HG03175 (cell line): Measurements from ENCODE around the gene PSTPIP1.
"Not testable (repeated sequence)": the region's sequence is repeated elsewhere in the genome, so short reads cannot be mapped to it uniquely, and the experiment has no call there.

ENCODE experiments used
- ATAC-seq: cut with Tn5 transposase; IDR thresholded peaks from one replicate; pipeline ENCODE4 v1.9.1; 2021; ENCODE audit warnings: mild to moderate bottlenecking, moderate library complexity; ENCODE audit not compliant: unreplicated experiment

PSTPIP1 gene

DNA sequence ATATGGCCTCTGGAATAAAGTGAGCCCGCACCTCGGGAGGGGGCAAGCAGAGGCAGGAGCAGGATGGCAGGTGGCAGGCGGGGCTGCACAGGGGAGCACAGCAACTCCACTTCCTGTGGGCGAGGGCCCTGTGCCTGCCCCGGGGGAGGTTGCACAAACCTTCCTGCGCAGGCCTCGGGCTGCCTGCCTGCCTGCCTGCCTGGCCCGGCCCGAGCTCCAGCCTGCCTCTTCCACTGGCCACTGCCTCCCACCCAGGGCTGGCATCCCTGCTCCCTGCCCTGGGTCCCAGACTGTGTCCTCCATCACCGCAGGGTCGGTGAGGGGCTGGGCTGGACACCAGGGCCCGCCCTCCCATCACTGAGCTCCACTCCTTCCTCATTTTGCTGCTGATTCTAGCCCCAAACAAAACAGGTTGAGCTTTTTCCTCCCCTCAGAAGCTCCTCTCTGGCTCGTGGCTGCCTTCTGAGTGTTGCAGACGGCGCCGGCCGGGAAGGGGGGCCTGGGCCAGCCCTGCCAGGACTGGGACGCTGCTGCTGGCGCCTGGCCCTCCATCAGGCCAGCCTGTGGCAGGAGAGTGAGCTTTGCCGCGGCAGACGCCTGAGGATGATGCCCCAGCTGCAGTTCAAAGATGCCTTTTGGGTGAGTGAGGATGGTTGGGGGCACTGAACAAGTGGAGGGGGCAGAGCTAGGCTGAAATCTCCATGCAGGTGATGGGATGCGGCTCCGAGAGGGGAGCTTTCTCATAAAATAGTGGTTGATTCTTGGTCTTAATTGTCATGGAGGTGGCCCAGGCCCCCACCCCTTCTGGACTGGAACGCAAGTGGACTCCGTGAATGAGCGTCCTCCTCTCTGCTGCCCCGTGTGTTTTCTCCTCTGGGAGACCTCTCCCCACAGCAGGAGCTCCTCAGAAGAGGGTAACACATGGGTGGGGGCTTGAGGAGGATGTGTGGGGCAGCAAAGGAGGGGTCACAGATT lies at the start of gene PSTPIP1:
Gene PSTPIP1 (plus strand): TSS at position 156 of the 975 bp plus-strand sequence. CDS start 448 bp downstream, at position 604.
- ATAC-seq: peak; percentile 55

GRCh38 chr15:76945494-76946093 lies 49.3 kb upstream of the PSTPIP1 start:
- no peak for ATAC-seq

GRCh38 chr15:76947454-76947853 lies 47.5 kb upstream of the PSTPIP1 start:
- ATAC-seq: no peak

- ATAC-seq: no peak
Observed at GRCh38 chr15:76951220-76951619, 43.7 kb upstream of the PSTPIP1 start.

GRCh38 chr15:76953913-76954312 lies 41.0 kb upstream of the PSTPIP1 start:
- no peak for ATAC-seq

DNA sequence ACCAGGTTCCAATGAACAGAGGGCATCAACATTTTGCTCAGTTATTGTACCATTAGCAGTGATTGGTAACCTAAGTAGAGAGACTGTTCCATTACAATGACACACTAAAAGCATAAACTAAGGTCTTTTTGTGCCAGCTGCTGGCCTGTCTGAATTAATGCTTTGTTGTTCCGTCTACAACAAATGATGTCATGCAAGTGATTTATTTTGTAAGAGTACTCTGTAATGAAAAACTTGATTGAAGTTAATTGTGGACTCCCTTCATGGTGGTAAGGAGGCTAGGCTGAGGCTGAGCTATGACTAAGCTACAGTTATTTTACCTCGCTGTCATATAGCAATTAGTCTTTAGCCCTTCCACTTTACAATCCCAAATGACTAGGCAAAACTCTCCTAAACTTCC lies 40.2 kb upstream of the PSTPIP1 start:
- ATAC-seq: no peak

DNA sequence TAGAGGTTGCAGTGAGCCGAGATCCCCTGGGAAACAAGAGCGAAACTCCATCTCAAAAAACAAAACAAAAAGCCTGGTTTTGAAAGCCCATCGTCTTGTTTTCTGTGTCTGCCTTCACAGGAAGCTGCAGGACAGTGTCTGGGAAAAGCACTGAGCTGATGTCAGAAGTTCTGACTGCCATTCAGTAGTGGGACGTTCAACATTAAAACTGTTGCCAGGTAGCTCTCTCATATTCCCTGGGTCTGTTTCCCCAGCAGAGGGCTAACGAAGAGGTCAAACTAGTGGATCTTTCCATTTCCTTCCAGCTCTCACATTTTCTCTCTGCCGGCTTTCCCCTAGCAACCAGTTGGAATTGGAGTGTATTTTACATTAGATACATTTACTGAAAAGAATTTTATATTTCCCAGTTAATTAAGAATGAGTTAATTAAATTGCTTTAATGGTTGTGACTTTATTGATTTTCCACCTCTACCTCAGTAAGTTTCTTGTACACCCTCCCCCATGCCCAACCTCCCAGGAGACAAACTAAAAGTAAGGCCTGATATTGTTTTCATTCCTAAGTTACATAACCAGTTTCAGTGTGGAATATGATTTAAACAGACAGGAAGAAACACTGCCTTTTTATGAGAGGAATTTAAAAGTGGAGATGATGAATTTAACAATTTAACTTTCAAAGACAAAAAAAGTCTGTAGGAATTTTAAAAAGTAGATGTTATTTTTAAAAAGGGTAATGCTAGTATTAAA lies 33.5 kb upstream of the PSTPIP1 start:
- no peak for ATAC-seq

GRCh38 chr15:76962337-76963013 lies 32.5 kb upstream of the PSTPIP1 start:
- ATAC-seq: no peak

GRCh38 chr15:76963596-76963995 lies 31.3 kb upstream of the PSTPIP1 start:
- ATAC-seq: no peak

DNA sequence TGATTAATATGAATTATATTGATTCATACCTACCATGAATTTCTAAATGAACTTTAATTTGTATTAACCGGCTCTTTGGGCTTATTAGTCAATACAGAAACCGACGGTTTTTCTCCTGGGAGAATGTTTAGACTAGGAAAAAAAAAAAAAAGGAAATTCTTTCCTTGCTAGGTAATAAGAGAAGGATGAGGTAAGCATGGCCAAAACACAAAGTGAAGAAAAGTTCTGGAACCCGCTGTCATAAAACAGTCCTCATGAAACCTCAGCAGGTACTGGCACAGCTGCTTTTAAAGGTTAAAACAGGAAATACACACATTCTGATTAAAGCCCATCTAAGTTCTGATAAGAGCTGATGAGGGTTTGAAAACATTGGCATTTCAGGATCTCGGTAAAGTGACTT lies 30.8 kb upstream of the PSTPIP1 start:
- ATAC-seq: no peak

DNA sequence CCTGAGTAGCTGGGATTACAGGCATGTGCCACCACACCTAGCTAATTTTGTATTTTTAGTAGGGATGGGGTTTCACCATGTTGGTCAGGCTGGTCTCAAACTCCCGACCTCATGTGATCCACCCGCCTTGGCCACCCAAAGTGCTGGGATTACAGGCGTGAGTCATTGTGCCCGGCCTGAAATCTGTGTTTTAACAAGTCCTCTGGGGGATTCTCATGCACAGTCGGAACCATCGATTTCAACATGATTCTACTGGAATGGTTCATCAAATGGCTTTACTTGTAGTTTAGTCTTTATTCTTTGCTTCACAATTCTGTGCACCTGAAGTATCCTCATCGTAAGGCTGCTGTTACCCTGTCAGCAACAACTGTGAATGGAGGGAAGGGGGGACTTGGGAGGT lies 28.9 kb upstream of the PSTPIP1 start:
- ATAC-seq: not testable (repeated sequence)

DNA sequence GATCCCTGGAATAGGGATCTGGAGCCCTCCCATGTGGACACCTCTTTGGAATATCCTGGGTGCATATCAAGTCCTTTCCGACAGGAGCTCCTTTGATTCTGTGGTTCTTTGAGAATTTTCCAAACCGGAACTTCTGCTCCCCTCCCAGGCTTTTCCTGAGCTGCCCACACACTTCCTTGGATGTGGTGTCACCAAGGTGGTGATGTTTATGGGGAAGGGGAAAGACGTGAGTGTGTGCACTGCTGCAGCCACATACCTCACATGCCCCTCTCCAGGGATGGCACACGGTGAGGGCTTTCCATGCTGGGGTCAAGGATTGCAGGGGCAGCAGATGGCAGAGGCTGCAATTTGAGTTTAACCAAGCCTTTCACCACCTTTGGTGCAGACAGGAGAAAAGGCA lies 27.9 kb upstream of the PSTPIP1 start:
- ATAC-seq: no peak

- no peak for ATAC-seq
Observed at GRCh38 chr15:76968306-76968705, 26.6 kb upstream of the PSTPIP1 start.

- ATAC-seq: no peak
Observed at GRCh38 chr15:76972389-76973361, 22.3 kb upstream of the PSTPIP1 start.

GRCh38 chr15:76973362-76973743 lies 21.6 kb upstream of the PSTPIP1 start:
- ATAC-seq: no peak

GRCh38 chr15:76973906-76974305 lies 21.0 kb upstream of the PSTPIP1 start:
- no peak for ATAC-seq

DNA sequence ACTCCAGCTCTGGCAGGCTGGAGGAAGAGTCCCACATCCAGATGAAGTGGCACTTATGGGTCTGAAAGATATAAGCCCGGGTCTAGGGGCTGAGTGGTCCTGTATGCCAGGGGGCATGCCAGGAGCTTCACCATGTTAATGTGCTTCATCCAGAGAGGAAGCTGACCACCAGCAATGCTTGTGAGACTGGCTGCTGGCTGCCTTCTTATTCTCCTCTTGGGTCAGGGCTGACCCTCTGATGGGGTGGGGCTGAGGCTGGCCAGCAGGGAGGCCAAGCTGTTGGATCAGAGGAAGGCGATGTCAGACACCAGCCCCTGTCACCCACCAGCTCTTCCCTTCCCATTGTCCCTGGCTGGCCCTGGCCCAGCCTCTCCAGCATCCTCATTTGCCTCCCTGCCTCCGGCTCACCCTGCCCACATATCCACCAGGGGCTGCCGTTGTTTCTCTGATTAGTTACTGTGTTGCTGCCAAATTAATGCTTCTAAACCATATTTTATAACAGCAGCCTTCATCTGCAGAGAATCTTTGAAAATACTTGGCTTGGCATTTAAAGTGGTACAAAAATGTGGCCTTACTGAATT lies 20.4 kb upstream of the PSTPIP1 start:
- ATAC-seq: no peak

GRCh38 chr15:76976141-76976540 lies 18.8 kb upstream of the PSTPIP1 start:
- ATAC-seq: no peak

- ATAC-seq: no peak
Observed at GRCh38 chr15:76976572-76977270, 18.2 kb upstream of the PSTPIP1 start.
